A172 (cell line): Measurements from ENCODE around the gene SMAD3. TPM values are rescaled to one million over a fixed set of nuclear protein-coding genes. Genes with fewer than 3 reads are reported as not detected.
A peak's percentile ranks its signal among the peaks of the same experiment; 100 is the strongest.

Source experiments
- DNase-seq: peaks from one replicate; pipeline ENCODE4 v3.0.0-alpha.2; 2015; ENCODE audit warnings: low spot score
- total RNA-seq: library from RNA; depleted of rRNA; stranded (reverse); fragments of >200 nt; shearing (Covaris generic); gene quantifications from 2 replicates; pipeline ENCODE4 v1.2.3, GENCODE V29; 2014

SMAD3 gene
- total RNA-seq, 1 experiment from 2014 or later: 7.2 TPM

DNA sequence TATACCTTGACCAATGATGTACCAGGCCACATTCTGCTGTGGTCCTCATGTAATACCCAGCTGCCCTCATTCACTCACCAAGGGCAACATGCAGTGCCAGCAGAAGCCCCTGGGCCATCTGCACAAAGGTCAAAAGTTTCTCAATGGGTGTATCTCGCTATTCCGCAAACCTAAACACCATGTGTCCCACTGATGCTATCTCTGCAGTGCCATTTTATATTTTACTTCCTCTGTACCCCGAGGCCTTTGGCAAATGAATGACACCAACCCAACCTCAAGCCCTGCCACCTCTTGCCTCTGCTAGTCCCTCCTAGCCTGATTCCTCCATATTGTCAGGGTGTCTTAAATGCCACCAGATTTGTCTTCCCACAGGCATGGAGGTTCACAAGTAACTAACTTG, 129.9 kb downstream of the SMAD3 start:
- no peak for DNase-seq

DNA sequence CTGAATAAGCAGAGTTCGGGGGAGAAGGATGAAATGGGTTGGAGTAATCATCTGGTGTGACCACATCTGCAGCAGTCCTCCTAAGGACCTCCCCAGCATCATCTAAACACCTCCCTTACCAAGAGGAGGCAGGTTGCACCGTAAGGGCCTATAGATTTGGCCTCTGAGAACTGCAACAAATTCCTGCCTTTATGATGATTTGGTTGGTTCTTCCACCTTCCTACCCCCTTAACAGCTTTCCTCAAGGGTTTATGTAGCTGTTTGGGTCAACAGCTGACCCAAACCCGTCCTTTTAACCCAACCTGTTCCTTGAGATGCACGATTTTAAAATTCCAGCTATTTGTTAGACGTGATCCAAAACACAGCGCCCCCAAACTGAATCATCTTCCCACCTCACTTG, 130.8 kb downstream of the SMAD3 start:
- no peak for DNase-seq

DNA sequence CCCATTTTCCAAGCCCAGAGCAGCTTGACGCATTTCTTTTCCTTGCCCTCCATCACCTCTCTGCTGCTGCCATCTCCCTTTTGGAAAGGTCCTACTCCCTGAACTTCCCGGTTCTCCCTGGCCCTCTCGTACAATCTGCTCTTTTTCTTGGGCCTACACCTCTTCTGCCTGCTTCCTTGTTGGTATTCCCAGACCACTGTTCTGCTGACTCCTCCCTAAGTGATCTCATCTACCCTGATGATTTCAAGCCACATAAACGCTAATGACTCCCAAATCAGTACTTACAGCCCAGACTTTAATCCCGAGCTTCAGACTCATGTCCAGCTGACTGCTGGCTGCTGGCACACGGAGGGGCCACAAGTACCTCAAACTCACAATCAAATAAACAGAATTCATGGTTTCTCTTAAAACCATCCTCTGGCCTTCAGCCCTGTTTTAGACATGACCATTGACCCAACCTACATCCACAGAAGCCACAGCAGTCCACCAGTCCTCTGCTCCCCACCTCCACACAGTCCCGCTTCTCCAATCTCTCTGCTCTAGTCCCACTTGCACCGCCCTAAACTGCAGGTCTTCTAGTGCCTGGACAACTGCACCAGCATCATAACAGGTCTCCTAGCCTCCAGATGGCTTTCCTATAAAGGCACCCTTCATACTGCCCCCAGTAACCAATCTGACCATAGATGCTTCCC, 131.4 kb downstream of the SMAD3 start:
- DNase-seq: peak; percentile 42

DNA sequence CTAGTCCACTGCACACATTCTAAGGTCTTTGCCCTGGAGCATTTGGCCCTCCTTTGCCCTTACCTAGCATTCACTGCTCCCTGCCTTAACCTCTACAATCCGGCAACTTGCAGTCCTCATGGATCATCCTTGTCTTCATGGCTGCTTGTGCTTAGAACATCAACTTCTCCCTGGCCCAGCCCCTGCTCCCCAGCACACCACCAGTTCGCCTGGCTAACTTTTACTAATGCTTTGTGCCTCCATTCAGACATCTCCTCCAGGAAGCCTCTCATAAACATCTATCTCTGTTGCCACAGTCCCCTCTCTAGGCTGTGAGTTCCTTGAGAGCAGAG, 131.9 kb downstream of the SMAD3 start:
- DNase-seq: no peak

DNA sequence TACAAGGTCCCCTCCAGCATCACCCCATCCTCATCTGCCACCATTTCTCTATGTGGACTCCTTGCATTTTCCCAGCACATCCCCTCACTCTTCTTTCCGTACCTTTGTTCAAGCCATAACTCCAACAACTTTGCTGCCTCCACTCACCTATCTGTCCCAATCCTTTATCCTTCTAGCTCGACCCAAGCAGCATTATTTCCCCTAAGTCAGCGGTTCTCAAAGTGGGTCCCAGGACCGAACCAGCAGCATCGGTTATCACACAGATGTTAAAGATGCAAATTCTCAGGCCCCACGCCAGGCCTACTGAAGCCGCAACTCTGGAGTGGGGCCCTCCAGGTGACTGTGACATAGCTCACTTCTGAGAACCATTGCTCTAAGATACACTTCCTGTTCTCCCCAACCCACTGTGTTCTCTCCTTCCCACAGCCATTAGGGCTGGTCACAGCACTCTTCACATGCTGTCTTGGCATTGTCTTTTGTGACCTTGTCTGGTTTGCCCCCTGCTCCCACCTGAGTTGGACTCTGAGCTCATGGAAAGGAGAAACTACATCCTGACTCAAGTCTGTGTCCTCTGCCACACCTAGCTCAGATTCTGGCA, 132.9 kb downstream of the SMAD3 start:
- DNase-seq: no peak

DNA sequence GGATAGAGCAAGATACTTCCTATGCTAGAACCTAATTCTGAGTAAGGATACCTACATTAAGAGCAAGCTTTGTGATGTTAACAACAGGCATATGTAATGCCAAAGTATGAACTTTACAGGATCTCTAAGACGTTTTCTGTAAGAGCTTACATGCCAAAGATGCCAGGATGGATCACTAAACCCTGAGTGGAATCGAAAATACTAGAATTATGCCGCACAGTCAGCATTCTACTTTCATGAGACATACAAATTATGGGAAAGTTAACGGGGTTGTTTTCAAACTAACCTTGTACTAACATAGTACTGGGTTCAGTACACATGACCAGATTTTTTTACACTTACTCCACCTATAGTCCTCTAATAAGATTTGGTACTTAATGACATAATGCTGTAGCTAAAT, 134.0 kb downstream of the SMAD3 start:
- DNase-seq: no peak

DNA sequence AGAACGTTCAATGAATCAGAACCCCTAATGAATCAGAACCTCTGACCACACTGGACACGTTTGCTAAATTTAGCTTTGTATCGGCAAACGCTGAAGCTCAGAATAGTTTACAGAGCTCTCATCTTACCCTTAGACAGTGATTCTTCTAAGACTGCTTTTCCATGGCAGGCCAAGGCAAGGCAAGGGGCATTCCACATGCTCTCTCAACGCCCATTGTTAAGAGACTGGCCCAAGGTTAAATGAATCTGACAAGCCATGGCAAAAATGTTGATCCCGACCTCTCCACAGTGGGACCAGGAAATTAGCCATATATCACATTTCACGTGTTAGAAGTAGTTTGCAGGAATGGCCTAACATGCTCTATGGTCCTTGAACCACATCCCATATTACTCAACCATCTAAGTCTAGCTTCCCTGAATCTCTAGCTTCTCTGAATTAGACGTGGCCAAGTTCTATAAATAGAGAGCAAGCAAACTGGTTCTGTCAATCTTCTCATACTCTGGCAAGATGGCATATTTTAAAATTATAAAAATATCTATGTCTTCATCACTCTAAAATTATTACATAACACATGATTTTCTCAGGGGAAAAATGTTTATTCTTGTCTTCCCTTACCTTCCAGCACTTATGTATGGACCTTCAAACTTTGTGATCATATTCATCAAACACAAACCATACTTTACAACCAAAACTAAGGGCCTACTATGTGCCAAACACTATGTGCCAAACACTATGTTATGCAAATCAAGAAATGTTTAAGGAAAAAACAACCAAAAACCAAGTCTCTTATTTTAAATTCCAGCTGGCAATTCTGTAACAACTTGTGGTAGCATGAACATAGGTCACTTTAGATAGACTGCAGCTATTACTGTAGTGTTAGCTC, 134.7 kb downstream of the SMAD3 start:
- DNase-seq: no peak

DNA sequence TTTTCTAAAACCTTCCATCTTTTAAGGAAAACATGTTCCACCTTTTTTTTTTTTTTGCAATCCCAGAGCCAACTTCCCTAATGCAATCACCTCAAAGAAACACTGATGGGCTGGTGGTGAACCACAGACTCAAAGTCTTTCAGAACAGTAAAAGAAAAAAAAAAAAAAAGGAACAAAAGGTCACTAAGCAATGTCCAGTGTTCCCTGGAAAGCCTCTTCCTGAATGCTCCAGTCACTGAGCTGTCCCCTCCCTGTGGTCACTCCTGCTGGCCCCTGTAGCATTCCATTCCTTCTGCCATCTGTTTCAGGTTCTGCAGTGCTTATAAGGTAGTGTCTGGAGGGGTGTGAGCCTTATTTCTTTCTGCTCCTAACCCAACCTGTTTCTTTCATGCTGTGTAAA, 135.7 kb downstream of the SMAD3 start:
- DNase-seq: peak; percentile 26

DNA sequence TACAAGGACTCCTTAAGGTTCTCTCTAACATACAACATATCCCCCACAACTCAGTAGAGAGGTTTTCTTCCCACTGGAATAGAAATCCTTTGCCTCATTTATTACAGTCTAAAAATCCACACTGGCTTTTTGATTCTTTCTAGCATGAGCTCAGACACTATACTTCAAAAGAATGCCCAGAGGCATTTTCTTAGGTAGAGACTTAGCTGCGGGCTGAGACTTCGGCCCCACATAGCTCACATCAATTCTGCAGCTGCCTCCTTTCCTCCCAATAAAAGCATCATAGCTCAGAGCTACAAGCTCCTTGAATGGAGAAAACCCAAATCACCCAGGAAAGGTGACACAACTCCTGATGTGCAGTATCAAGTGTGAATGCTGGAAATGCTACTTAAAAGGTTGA, 136.7 kb downstream of the SMAD3 start:
- DNase-seq: no peak

DNA sequence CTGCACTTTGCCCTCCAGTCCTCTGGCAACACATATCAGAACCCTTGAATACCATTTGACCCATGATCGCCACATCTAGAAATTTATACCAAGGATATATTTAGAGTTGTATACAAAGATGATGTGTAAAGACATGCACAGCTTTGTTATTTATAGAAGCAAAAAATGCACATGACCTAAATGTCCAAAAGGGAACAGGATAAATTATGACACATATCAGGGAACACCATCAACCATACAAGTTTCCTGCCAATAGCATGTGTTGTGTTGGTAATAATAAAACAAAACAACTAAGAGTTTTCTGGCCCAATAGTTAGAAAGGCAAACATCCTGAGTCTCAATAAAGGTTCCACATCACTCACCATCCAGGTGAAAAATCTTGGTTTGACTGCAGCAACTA, 137.6 kb downstream of the SMAD3 start:
- DNase-seq: no peak

DNA sequence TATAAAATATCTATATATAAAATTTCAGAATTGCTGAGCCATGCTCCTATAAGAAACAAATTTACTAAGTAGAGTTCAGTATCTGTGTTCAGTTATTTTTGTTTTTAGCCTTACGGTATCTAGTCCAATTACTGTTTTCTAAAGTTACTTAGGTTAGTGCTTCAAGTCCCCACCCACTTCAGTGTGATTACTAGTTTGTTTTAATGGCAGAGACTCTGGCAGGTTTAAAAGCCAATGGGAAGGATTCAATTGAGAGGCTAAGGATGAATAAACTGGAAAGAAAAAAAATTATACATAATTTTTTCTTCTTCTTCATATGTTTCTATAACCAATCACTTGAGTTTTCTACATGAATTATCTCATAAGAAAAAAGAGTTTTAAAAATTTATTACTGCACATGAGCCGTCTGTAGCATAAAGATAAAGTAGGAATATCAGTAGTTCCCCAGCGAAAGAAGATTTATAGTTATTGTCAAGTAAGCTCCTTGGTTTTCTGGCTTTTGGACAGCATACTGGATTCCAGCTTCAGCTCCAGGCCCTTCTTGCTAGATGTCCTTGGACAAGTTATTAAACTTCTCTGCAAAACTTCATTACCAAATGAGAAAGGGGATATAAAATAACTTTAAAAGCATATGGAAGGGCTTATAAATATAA, 142.3 kb downstream of the SMAD3 start:
- DNase-seq: no peak

DNA sequence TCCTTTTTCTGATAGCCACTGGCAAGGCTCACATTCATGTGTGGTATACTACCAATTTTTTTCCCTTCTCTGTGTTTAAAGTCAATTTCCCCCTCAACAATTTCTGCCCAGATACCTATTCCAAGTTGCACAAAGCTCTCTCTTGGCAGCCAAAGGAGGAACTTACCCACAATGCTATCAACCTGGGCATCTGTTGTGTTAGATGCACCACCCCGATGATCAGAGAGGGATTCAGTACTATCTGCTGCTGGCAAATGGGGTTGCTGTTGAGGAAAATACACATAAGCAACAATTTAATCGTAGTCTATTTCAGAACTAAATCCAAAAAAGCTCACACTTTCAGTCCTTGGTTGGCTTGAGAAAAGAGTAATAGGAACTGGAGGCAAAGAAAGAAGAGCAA, 143.0 kb downstream of the SMAD3 start:
- DNase-seq: no peak

DNA sequence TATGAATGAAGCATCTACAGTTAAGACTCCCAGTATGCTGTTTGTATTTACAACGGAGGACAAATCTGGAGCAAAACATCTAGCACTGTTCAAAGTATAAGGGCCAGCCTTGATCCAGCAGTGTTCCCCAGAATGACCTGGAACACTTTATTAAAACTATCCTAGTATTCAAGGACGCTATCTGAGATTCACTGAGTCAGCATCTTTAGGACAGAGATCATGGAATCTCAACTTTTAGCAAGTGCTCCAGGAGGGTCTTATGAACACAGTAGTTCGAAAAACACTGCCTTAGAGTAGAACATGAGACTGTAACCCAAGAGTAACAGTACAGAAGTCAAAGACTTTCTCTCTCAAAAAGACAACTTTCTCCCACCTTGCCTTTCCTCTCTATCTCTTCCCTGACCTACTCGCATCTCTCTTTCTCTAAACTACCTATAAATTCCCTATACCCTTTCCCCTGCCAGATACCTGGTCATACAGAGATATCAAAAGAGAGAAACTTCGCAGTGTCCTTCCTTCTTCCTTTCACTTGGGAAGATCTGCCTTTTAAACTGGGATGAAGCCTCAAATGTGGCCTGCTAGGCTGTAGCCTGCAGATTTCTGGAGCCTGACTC, 145.3 kb downstream of the SMAD3 start:
- no peak for DNase-seq

DNA sequence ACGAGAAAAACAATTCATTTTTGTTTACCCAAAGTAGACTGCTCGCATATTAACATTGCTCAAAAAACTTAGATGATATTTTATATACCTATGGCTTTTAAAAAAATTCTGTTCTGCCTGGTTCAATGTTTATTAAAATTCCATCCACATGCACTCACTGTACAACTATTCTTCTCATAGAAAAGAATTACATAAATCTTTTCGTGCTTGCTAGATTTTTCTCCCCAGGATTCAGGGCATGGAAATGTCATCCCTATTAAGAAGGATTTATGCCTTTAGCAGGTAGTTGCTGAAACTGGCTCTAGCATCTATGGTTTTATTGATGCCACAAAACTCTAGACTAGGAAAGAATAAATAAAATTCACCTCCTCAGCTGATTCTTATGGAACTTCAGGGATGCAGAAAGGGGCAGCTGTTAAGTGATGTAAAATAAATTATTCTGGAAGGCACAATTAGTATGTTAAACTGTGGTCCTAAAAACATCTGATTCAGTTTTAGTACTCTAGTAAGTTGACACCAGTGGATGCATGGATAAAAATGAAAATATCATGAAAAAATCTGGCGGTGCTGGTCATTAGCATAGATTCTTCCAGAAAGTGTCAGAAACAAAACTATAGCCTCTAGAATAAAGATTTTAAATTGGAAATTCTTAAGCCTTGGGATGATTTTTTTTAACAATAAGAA, 147.4 kb downstream of the SMAD3 start:
- no peak for DNase-seq

DNA sequence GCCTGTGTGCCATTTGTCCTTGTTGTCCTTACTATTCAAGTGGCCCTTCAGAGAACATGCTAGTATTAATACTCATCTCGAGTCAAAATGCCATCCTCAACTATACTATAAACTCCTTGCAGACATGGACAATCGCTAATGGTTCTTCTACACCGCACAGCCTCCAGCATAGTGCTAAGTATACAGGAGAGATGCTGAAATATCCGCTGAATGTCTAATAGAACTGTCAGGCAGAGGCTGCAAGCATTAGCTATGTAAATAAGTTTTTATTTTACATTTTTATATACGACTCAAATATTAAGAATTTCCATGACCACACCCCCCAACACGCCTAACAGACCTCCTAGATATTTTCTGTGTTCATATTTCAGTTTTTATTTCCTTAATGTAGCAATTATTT, 149.7 kb downstream of the SMAD3 start:
- DNase-seq: no peak

DNA sequence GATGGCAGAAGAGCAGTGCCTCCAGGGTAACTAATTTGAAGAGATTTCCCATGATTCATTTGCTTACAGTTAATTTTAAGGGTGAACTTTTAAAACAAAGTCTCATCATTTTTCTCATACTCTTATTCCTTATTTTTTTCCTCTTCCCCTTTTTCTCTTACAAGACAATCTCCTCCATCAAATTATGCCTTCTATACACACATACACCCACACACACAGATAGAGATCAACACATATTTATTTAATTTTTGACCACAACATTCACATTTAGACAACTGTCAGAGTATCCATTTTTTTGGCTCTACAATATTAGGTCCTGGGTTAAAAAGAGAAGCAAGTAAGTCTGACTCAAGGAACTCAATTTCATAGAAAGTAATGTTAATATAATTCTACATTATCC, 151.5 kb downstream of the SMAD3 start:
- no peak for DNase-seq

DNA sequence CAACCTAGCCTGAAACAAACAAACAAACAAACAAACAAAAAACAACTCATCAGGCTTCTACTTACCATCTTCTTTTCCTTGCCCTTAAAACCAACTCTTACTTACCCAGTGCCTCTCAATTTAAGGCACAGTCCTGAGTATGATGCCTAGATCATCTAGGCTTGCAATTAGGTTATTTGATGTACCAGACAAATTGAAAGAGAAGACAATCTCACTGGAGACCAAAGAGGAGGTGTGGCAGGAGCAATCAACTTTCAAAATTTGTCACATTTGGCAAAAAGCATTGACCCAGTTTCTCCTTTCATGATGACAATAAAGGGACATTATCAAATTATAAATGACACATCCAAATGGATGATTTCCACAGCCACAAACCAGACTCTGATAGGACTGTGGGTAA, 153.0 kb downstream of the SMAD3 start:
- no peak for DNase-seq

DNA sequence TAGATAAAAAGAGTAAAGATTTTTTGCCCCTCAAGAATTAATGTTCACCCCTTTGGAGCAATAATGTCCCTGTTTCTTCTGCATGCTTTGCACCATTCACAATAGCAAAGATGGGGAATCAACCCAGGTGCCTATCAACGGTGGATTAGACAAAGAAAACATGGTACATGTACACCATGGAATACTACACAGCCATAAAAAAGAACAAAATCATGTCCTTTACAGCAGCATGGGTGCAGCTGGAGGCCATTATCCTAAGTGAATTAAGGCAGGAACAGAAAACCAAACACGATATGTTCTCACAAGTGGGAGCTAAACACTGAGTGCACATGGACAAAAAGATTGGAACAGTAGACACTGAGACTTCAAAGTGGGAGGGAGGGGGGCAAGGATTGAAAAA, 153.9 kb downstream of the SMAD3 start:
- no peak for DNase-seq

DNA sequence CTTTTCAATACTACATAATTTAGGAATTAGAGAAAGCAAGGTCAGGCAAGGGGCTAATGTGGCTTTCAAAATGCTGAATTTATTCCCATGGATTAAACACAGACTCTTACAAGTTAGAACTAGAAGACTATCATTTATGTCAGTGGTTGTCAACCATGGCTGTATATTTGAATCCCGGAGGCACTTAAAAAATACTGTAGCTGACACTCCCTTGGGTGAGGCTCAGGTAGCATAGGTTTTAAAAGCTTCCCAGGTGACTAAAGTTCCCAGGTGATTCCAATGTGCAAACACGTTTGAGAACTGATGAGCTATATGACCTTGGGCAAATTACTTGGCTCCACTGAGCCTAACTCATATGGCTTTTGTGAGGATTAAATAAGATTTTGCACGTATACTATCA, 159.5 kb downstream of the SMAD3 start:
- no peak for DNase-seq

DNA sequence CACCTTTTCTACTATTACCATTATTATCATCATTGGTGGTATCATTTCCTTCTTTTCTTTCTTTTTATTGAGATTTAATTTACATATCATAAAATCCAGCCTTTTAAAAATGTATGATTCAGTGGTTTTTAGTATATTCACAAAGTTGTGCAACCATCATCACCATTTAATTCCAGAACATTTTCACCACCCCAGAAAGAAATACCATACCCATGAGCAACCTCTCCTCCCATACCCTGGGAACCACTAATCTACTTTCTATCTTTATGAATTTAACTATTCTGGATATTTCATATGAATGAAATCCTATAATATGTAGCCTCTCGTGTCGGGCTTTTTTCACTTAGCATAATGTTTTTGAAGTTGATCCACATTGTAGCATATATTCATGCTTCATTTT, 159.9 kb downstream of the SMAD3 start:
- DNase-seq: no peak

DNA sequence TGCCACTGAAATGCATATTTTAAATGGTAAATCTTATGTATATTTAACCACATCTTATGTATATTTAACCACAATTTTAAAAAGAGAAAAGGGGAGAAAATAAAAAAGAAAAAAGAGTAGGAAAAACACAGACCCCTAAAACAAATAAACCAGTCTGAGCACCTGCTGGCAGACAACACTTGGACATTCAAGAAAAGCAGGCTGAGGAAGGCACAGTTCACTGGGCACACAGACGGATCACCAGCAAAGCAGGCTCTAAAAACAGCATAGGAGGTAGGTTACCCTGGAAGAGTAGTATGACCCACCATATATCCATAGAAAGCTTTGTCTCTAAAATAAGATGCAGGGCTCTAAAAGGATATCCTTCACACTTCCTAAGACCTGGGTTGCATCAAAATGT, 162.0 kb downstream of the SMAD3 start:
- DNase-seq: no peak

DNA sequence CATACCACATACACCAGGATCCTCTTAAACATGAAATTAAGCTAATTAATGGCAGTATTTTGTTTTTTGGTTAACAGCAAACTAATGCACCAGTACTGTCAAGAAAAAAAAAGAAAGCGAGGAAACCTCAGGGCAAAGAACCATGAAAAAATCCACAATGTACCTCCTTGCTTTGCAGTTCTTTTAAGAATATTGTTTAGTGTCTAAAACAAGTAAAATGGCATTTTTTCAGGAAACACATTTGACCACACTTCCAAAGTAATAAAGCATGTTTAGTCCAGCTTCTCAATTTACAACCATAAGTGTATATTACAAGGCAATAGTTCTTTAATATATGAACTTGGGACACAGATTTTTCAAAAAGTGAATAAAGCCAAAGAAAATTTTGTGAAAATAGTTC, 162.4 kb downstream of the SMAD3 start:
- no peak for DNase-seq
